ENCODE data around the gene ZNF334.

The ZNF334 gene

DNA sequence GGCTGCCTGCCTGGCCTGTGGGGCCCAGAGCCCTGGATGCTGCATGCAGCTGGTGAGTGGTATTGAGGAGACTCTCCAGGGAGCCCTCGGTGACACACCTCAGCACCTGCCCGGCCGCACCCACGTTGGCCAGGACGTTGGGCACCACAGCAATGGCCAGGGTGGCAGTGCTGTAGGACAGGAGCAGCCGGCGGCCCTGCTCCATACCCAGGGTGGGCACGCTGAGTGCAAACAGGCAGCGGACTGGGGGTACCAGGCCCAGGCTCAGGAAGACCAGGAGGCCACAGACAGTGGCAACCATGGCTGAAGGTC lies 32.4 kb upstream of the ZNF334 start:
- DNase-seq (ENCODE audit: low read depth in 2 of 2): no peak

DNA sequence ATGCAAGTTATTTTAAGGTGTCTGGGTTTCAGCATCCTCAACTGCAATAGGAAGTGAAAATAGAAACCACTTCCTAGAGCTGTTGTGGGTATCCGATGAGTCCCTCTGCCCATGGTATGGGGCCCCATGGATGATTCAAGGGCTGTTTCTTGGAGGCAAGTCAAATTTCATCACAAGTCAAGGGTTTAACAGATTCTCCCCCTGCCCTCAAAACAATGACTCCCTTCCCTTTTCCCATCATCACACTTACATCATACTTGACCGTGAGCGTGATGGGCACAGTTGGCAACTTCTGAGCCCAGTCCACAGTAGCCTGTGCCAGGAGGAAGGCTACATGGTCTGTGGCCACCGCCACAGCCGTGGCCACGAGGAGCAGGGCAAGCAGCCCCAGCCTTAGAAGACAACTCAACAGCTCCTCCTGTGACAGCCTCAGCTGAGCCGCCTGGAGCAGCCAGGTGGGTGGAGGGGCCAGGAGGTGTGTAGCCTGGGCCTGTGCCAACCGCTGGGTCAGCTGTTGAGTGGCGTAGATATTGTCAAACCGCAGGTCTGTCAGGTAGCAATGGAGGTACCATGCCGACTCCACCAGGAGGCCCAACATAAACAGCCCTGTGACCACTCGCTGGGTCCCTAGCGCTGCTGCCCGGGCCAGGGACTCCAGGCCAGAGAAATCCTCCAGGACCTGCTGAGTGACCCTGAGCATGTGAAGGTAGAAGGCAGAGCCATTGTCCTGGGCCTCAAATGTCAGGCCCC lies 31.9 kb upstream of the ZNF334 start:
- no peak for DNase-seq (ENCODE audit: low read depth in 2 of 2)

DNA sequence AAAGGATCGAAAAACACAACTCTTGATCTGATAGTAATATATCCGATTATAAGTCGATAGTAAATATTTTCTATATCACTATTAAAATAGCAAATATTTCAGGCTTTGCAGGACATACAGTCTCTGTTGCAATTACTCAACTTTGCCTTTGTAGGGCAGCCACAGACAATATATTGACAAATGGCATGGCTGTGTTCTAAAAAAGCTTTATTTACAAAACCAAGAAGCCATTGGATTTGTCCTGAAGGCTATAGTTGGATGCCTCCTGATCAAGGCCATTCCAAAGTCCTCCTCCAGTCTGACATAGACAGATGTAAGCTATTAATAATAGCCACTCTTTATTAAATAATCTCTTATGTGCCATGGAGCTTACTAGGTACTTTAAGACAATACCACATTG lies 31.2 kb upstream of the ZNF334 start:
- DNase-seq (ENCODE audit: low read depth in 2 of 2): no peak

DNA sequence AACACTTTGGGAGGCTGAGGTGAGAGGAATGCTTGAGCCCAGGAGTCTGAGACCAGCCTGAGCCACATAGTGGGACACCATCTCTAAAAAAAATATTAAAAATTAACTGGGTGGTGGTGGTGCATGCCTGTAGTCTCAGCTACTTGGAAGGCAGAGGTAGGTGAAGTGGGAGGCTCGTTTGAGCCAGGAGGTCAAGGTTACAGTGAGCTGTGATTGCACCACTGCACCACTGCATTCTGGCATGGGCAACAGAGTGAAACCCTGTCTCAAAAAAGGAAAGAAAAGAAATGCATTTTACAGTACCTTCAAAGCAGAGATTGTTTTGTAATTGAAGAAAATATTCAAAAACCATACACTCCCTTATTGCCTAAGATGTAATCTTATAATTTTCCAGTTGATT lies 30.6 kb upstream of the ZNF334 start:
- DNase-seq (ENCODE audit: low read depth in 2 of 2): no peak

DNA sequence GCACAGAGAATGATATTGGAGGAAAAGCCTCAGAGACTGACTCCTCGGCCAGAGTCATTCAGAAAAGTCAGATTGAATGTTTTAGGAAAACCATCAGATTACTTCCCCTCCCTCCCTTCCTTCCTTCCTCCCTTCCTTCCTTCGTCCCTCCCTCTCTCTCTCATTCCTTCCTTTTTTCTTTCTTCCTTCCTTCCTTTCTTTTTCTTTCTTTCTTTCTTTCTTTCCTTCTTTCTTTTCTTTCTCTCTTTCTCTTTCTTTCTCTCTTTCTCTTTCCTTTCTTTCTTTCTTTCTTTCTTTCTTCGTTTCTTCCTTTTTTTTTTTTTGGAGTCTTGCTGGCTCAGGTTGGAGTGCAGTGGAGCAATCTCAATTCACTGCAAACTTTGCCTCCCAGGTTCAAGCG lies 29.7 kb upstream of the ZNF334 start:
- no peak for DNase-seq (ENCODE audit: low read depth in 2 of 2)

DNA sequence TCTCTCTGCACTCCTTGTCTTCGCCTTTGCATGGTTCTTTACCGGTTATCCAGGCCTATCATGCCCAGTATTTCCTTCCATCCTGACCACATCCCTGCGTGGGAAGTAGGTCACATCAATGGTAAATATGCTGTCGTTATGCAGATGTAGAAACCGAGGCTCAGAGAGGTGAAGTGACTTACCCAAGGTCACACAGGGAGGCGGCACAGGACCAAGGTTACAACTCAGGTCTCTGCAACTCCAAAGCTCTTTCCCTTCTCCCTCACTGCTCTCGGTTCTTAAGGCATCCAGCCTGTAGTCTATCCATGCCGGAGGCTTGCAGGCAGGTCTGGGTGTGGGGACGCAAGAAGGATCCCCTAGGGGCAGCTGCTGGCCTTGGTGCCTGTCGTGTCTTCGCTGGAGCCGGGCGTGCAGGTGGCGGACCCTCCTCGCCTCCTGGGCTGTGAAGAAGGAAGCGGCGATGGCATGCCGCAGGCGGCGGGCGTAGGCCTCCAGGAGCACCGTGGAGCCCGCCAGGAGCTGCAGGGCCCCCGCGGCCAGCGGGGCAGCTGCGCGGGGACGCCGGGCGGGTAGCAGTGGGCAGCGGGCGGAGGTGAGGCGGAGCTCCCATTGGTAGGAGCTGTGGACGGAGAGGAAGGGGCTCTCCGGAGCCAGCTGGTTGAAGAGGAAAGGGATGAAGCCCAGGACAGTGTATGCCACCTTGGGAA lies 28.0 kb upstream of the ZNF334 start:
- no peak for DNase-seq (ENCODE audit: low read depth in 2 of 2)

DNA sequence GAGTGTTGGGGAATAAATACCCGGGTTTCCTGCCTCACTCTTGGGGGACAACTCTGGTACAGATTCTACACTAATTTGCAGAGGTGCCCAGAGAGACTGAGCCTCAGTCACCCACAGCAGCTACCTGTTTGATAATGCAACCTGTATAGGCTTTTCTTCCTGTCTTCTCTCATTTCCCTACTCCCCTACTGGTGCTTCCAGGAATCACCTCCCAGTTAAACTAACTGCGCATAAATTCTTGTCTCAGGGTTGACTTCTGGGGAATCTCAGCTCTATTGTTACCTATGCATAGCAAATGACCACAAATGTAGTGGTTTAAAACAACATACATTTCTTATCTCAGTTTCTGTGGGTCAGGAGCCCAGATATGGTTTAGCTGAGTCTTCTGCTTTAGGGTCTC lies 25.8 kb upstream of the ZNF334 start:
- DNase-seq (ENCODE audit: low read depth in 2 of 2): no peak

DNA sequence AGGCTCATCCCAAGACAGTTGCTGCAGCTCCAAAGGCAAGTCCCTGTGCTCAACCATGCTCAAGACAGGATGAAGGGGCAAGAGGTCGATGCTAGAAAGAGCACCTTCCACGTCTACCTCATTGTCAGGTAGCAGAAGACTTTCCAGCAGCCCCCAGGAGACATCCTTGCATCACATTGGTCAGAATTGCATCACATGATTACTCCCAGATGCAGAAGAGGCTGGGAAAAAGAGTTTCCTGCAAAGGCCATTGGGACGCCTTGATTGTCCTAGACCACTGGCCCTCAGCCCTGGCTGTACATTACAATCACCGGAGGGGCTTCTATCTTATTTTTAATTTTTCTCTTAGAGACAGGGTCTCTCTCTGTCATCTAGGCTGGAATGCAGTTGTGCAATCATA lies 17.3 kb upstream of the ZNF334 start:
- DNase-seq (ENCODE audit: low read depth in 2 of 2): no peak

DNA sequence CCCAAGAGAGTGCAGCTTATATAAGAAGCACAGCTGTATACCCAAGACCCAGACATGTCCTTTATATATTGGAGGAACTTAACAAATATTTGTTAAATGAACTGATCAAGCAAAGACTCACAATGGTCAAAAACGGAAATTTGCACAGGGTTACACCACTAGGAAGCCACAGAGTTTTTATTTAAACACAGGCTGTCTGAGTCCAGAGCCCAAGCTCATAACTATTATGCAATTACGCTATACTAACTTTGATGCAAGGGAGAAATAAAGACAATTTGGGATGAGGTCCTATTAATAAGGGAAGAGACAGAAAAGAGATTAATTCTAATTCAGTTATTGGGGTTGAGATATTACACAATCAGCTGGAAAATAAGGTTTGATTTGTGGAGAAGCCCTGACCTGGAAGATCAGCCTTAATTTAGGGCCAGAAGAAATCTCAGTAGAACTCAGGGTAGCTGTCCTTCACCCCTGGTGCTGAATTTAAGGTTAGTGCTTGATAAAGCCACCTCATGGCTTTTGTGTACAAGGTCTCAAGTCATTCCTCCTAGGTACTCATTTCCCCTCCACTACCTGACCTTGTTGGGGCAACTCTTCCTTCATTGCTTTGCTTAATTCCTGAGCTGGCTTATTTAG lies 10.5 kb upstream of the ZNF334 start:
- DNase-seq (ENCODE audit: low read depth in 2 of 2): no peak

DNA sequence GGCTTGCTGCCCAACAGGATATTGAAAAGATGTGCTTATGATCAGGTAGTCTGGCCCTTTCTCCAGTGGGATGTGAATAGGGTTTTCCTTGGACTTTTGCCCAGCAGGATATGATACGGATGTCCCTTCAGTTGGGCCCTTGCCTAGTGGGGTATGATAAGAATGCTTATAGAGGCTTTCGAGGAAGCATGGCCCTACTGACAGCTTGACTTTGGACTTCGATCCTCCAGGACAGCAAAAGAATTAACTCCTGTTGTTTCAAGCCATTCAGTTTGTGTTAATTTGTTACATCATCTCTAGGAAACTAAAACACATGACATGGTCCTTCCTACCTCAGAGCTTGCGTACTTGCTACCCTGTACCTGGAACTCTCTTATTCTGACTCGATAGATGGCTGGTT lies 9.7 kb upstream of the ZNF334 start:
- no peak for DNase-seq (ENCODE audit: low read depth in 2 of 2)

DNA sequence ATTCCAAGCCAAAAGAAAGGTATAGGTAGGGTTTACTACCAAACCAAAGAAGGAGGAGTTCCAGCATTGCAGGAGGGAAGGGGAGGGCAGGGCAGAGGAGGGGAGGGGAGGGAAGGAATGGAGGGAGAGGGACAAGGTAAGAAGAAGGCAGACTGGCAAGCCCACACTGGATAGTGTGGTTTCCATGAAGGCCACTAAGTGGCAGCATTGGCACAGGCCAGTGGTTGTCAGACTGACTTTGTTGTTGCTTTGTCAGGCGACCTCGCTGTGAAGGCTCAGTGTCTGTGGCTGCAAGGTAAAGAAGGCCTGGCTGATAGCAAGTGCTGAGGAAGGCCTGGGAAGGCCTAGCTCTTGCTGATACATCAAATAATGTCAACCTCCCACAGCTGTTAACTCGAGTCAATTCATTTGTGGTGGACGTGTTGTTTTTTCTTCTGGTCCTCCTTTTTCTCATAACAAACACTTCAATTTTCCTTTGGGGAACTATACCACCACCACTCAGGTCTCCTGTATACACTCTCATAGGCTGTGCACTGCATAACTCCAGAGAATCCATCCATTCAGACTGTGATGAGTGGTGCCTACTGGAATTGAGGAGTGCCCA lies 7.7 kb upstream of the ZNF334 start:
- DNase-seq (ENCODE audit: low read depth in 2 of 2): peak in 1 of 2 experiments; percentile 8

DNA sequence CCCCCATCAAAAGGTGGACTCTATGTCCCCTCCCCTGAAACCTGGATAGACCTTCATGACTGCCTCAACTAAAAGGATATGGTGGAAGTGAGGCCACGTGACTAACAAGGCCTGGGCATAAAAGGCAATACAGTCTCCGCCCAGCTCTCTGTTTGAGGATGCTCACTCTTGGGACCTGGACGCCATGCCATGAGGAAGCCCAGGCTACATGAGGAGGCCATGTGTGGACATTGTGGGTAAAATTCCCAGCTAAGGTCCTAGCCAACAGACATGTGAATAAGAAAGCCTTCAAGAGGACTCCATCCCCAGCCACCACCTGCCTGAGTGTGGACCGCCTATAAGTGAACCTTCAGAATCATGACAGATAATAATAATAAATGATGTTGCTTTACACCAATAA lies 7.2 kb upstream of the ZNF334 start:
- no peak for DNase-seq (ENCODE audit: low read depth in 2 of 2)

DNA sequence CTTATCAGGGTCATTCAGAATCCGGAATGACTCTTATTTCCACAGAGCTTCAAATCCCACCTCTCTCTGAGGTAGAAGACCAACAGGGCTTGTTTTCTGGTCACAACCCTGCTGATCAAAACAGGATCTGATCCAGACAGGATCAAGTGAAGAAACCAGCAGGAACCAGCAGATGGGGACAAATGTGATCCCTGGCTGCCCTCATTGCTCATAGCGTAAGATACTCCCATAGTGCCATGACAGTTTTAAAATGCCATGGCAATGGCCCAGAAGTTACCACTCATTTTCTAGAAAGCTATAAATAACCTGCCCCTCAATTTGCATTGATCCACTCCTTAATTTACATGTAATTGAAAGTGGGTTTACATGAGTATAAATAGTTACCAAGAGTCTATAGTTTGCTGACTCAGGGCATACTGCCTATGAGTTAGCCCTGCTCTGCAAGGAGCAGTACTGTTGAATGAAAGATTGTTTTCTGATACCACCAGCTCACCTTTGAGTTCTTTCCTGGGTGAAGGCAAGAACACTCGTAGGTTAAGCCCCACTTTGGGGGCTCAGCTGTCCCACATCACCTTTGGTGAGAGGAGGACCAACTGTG lies 6.2 kb upstream of the ZNF334 start:
- no peak for DNase-seq (ENCODE audit: low read depth in 2 of 2)

DNA sequence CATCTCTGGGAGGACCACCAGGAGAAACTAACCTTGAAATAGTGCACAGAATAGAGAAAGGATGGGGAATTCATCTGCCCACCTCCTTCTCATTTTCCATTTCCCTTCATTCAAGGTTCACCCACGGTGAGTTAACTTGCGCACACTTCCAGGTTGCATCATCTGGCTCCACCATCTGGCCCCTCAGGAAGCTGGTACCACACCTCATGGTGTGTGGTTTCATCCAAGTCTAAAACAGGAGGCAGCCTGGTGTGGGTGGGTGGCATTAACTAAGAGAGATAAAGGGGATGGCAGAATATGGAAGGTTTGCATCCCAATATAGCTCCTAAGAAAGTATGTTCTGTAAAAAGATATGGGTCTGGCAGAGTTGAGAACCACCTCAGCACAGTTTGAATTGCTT lies 3.8 kb downstream of the ZNF334 start:
- DNase-seq (ENCODE audit: low read depth in 2 of 2): no peak

DNA sequence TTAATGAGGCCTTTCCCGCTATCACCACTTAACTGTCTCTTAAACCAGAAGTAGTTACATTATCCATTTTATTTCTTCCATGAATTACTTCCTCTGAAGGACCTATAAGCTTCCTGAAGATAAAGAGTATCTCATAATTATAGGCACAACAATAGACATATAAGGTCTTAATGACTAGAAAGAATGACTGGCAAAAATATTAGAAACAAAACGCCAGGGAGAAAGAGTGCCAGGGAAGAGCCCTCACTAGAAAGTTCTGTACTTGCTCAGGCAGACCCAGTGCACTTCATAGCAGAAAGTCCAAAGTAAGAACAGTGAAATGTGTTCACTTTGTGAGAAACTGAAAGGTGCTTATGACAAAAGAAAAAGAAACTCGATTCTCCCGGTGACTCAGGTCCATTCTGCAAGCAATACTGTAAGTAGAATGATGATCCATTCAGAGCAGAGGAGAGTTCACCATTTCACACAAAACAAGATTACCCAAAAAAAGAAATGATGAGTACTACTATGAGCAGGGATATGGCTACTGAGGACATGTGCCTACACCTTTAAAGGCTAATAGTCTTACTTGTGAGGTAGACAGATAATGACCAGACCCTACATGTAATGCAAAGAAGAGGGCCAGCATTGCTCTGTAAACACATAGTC lies 5.5 kb downstream of the ZNF334 start:
- no peak for DNase-seq (ENCODE audit: low read depth in 2 of 2)

DNA sequence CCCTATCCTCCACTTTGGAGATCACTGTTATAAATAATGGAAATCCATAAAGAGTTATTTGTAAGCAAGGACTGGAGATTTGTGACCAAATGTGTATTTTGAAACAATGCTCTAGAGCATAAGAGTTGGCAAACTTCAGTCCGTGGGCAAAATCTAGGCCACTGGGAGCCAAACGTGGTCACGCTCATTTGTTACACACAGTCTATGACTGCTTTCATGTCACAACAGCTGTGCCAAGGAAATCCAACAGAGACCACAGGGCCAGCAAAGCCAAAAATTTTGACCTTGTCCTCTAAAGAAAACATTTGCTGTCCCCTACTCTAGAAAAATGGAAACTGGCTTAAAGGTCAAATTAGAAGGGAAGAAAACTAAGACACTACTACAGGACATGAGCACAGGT lies 7.9 kb downstream of the ZNF334 start:
- DNase-seq (ENCODE audit: low read depth in 2 of 2): no peak

DNA sequence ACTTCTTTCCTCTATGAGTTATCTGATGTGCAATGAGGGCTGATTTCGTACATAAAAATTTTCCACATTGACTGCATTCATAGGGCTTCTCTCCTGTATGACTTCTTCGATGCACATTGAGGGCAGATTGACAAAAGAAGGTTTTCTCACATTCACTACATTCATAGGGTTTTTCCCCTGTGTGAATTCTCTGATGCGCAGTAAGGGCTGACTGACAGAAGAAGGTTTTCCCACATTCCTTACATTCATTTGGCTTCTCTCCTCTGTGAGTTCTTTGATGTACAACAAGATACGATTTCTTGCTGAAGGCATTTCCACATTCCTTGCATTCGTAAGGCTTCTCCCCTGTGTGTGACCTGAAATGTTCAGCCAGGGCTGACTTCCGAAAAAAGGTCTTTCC lies 11.4 kb downstream of the ZNF334 start:
- DNase-seq (ENCODE audit: low read depth in 2 of 2): no peak

DNA sequence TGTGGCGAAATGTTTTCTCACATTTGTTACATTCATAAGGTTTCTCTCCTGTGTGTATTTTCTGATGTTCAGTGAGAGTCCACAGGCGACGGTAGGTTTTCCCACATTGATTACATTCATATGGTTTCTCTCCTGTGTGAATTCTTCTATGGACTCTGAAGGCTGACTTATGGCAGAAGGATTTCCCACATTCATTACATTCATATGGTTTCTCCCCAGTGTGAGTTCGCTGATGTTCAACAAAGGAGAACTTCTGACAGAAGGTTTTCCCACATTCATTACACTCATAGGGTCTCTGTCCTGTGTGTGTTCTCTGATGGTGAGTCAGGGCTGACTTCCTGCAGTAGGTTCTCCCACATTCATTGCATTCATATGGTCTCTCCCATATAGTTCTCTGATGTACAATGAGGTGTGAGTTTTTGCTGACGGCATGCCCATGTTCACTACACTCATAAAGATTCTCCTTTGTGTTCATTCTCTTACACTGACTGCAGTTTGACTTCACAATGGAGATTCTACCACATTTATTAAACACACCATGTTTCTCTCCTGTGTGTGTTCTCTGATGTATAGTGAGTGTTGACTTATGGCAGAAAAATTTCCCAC lies 11.9 kb downstream of the ZNF334 start:
- no peak for DNase-seq (ENCODE audit: low read depth in 2 of 2)

DNA sequence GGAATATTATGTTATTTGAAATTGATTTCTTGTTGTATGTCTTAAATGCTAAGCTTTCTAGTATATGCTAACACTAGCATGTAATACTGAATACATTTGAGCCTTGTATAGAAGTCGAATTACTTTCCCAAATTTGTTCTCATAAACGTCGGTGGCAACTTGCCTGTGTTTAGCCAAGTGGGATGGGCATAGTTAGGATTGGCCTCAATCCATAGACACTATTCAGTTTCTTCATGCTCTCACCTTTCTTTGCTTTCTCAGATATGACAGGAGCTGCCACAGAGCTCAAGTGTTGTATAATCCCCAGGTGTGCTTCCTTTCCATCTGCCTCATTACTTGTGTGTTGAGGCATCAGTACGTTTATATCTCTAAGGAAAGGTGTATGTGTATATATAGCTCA lies 19.3 kb downstream of the ZNF334 start:
- DNase-seq (ENCODE audit: low read depth in 2 of 2): no peak

DNA sequence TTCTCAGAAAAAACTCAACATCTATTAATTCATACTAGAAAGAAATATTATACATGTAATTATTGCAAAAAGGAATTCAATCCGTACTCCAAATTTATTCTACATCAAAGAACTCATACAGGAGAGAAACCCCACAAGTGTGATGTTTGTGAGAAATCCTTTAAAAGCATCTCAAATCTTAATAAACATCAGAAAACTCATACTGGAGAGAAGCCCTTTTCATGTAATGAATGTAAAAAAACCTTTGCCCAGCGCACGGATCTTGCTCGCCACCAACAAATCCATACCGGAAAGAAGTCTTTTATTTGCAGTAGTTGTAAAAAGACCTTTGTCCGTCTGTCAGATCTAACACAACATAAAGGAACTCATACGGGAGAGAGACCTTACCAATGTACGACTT lies 22.0 kb downstream of the ZNF334 start:
- DNase-seq (ENCODE audit: low read depth in 2 of 2): no peak

DNA sequence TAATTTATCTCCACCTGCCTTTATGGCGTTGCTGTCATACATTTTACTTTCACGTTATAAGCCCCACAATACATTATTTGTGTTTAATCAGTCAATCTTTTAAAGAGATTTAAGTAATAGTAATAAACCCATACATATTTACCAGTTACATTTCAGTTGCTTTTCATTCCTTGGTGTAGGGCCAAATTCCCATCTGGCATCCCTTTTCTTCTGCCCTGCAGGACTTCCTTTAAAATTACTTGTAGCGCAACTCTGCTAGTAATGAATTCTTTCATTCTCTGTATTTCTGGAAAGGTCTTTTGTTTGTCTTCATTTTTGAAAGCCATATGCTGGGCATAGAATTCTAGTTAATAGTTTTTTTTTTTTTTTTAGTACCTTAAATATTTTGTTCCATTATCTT lies 24.9 kb downstream of the ZNF334 start:
- no peak for DNase-seq (ENCODE audit: low read depth in 2 of 2)

DNA sequence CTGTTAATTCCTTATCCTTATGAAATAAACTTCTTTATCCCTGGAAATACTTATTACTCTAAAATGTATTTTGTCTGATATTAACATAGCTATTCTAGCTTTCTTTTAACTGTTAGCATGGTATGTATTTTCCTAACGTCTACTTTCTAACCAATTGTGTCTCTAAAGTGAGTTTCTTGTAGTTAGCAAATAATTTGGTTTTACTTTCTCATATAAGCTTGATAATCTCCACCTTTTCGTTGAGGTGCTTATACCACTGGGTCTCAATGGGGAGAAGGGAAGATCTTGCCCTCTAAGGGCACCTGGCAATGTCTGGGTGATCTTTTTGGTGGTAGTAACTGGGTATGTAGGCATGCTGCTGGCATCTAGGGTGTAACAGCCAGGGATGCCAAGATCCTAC lies 25.7 kb downstream of the ZNF334 start:
- no peak for DNase-seq (ENCODE audit: low read depth in 2 of 2)
